WI38 (cell line): ENCODE results near the gene SHQ1.

Source experiments
- H3K4me3 ChIP-seq: 2 replicates; pipeline ENCODE4 v1.5.1; 2011; ENCODE audit warnings: low read depth, mild to moderate bottlenecking, control low read depth, low read length
- TF ChIP-seq, protein P1 (sequence below): IDR thresholded peaks from 2 replicates; pipeline ENCODE4 v1.5.1; 2012; ENCODE audit warnings: low read depth, mild to moderate bottlenecking, control low read depth, low read length

Gene SHQ1

DNA sequence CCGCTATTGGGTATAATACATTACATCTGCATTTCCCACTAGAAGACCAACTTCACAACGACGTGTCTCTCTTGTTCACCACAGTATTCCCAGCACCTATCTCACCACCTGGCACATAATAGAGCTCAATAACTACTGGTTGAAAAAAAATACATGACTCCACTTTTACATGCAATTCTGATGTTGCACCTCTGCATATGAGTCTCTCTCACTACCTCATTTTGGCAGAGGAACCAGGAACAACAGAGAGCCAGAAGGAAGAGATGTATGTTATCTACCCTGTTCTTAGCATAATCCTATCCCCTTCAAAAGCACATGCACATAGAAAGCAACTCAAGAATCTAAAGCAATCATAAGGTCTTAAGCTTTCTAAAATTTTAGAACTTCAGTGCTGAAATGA lies 61.6 kb downstream of the SHQ1 start:
- no peak overlapping the region for H3K4me3 ChIP-seq
- TF ChIP-seq, protein P1, sequence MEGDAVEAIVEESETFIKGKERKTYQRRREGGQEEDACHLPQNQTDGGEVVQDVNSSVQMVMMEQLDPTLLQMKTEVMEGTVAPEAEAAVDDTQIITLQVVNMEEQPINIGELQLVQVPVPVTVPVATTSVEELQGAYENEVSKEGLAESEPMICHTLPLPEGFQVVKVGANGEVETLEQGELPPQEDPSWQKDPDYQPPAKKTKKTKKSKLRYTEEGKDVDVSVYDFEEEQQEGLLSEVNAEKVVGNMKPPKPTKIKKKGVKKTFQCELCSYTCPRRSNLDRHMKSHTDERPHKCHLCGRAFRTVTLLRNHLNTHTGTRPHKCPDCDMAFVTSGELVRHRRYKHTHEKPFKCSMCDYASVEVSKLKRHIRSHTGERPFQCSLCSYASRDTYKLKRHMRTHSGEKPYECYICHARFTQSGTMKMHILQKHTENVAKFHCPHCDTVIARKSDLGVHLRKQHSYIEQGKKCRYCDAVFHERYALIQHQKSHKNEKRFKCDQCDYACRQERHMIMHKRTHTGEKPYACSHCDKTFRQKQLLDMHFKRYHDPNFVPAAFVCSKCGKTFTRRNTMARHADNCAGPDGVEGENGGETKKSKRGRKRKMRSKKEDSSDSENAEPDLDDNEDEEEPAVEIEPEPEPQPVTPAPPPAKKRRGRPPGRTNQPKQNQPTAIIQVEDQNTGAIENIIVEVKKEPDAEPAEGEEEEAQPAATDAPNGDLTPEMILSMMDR, result no peak

DNA sequence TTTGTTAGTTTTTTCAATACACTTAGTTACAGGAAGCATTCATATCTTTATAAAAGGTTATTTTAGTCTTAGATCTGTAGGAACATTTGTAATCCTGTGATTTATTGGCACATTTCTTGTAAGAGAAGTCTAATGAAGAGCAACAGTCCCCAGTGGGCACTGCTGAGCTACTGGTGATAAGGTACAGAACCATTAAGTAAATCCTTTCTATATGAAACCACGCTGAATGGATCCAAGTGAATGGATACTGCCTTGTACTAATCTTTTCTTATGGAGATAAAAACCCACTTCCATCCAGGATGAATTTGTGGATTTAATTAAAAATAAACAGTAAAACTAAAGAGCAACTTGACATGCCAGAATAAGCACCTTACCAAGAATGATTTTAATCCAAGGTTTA lies 64.0 kb downstream of the SHQ1 start:
- no peak overlapping the region for H3K4me3 ChIP-seq
- TF ChIP-seq, protein P1, result no peak

DNA sequence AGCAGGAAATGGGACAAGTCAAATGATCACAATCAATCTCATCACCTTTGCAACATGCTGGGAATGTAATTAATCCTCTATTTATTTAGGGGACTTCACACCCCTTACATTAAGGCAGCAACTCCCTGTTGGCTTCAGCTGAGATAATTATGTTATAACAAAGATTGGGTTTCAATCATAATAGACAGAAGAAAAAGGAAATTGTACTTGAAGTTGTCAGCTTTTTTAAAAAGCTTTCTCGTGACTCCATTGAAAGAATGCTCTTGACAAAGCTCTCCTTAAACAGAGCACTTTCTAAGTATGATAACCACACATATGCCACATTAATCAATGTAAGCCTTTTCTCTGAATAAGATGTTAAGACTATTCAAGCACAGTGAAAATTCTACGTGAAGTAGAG lies 65.7 kb downstream of the SHQ1 start:
- TF ChIP-seq, protein P1, result no peak
- no peak overlapping the region for H3K4me3 ChIP-seq

DNA sequence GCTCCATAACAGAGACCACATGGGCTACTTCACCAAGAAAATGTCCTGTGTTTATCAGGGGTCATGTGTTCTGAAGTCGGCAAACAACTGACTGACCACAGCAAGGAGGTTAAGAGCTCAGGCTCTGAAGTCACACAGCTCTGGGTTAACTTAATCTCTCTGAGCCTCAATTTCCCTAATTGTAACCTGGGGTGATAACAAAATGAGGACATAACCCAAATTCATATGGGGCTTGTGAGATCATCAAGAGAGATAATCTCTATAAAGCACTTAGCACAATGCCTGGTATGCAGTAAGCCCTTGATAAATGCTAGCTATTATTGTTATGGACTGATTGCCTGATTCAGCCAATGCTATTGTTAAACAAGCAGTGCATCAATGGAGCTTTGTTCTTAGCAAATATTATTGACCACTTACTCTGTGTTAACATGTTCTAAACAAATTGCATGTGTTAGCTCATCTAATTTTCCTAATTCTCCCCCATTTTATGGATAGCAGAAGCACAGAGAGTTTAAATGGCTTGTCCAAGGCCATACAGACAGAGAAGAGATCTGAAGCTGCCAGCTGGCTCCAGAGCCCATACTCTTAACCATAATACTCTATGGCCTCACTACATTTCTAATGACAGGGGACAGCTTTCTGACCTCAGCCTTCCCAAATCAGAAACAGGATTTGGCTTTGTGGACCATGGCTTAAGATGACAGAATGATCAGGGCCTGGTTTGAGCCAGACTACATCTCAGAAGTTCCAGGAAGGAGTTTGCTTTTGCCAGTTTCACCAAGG lies 78.3 kb downstream of the SHQ1 start:
- TF ChIP-seq, protein P1, result no peak
- H3K4me3 ChIP-seq, result no peak overlapping the region

DNA sequence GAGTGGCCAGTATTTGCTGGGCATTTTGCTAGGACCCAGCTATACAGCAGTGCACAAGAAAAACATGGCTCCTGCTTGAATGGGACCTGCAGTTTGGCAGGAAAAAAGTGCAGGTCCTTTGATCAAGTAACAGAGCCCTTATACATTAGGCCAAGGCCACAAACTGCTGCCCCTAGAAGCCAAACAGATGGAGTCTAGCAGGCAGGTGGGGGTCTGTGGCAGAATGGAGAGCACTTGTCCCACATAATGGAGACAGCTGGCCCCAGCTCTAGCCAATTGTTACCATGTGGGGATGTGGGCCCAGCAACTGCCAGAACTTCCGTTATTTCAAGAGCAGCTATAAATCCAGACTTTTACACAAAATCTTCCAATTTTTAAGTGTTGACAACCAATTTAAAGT lies 79.3 kb downstream of the SHQ1 start:
- no peak overlapping the region for H3K4me3 ChIP-seq
- TF ChIP-seq, protein P1, result no peak

DNA sequence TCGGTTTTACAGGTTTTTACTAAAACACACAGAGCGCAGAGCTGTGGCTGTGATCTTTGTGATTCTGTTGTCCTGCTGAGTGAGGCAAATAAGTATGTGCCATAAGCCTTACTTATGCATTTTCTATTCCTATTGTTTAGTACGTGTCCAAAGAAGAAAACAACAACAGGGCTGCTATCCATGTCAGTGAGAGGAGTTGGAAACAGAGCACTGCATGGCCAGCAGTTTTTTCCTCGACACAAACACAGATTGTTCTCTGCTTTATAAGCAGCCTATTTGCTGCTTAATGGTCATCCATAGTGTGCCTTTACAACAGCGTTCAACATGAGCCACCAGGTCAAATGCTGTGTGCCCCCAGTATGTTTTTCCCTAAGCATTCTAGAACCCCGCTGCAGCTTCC lies 79.8 kb downstream of the SHQ1 start:
- H3K4me3 ChIP-seq, result no peak overlapping the region
- TF ChIP-seq, protein P1, result no peak

DNA sequence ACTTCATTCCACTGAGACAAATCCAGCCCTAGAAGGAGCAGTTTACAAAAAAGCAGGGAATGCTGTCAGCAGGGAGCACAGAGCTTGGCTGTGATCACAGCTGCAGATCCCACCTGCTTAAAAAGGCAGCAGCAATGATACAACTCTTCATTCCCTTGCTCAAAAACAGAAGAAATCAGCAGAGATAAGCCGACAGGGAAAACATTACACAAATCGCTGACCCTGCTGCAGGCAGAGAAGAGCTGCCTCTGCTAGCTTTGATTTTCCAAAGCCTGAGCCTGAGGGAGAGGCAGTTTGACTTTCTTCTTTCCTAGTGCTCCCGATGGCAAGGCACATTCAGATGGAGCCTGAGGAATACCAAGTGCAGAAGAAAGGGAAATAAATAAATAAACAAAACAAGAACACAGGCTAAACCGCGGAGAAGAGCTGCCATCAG lies 80.2 kb downstream of the SHQ1 start:
- H3K4me3 ChIP-seq, result no peak overlapping the region
- TF ChIP-seq, protein P1, result no peak
